ENCODE results near the gene ANXA8L1. TPM values are rescaled to one million over a fixed set of nuclear protein-coding genes. Genes with fewer than 3 reads are reported as not detected.
"Not testable (repeated sequence)": the region's sequence is repeated elsewhere in the genome, so short reads cannot be mapped to it uniquely, and the experiment has no call there.

The ANXA8L1 gene
- total and polyA plus RNA-seq, 2 of the 4 experiments (the other 2 are of a cell fraction) = 0.18 to 0.32 TPM

DNA sequence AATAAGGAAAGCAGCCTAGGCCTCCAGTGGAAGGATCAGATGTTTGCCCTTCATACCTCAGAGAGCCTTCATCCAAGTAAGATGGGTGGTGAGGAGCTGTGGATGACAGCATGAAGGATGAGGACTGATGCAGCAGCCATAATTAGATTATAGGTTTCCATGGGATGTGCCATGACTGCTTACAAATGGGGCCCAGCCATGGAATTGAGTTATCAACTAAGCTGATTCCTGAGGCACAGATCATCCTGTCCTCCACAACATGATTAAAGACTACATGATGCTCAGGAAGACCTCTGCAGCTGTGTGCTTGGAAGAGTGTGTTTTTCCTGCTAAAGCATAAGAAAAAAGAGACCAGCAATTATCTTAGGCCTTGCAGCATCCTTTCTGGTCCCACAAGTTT, 35.5 kb downstream of the ANXA8L1 start:
- H4K8ac ChIP-seq (ENCODE audit: low read depth in 2 of 2, low read length in 2 of 2); H3K23ac ChIP-seq (ENCODE audit: low read depth, low read length); intact Hi-C loops (cut with micrococcal nuclease); H3K27ac ChIP-seq (ENCODE audit: insufficient read depth, low read length); H2AK9ac ChIP-seq (replicated peaks; ENCODE audit: low read depth, low read length, poor library complexity); H2BK20ac ChIP-seq (ENCODE audit: low read depth, low read length); H3K18ac ChIP-seq (ENCODE audit: low read depth, low read length); H4K20me1 ChIP-seq (ENCODE audit: insufficient read depth, low read length); H2AK5ac ChIP-seq (ENCODE audit: low read depth, low read length); H3K9me1 ChIP-seq (ENCODE audit: insufficient read depth, low read length); H3K79me1 ChIP-seq (ENCODE audit: low read depth in 1 of 2, low read length in 2 of 2); H3K36me3 ChIP-seq (ENCODE audit: control insufficient read depth, insufficient read depth, low read length); dilution Hi-C loops (cut with HindIII; ENCODE audit: low sequenced_read_pairs, unreplicated experiment); H3K56ac ChIP-seq (ENCODE audit: extremely low read depth, insufficient read depth, low read length); H2AFZ ChIP-seq (replicated peaks; ENCODE audit: low read length, poor library complexity); H4K5ac ChIP-seq (ENCODE audit: low read depth, low read length); H3K4me2 ChIP-seq (ENCODE audit: low read depth, low read length); CTCF ChIA-PET; H3K9ac ChIP-seq (ENCODE audit: low read depth, low read length); DNase-seq; H2BK5ac ChIP-seq (ENCODE audit: low read depth, low read length, poor library complexity, severe bottlenecking); H3K9me3 ChIP-seq (ENCODE audit: control insufficient read depth, insufficient read depth, low read length); H3K4me3 ChIP-seq (ENCODE audit: insufficient read depth, low read depth, low read length); ATAC-seq (ENCODE audit: low read depth); H2BK120ac ChIP-seq (ENCODE audit: low read depth, low read length); H3K4ac ChIP-seq (ENCODE audit: low read depth, low read length); H3K14ac ChIP-seq (replicated peaks; ENCODE audit: low read depth, low read length); H3K4me1 ChIP-seq (ENCODE audit: control insufficient read depth, insufficient read depth, low read length); in situ Hi-C loops (cut with MboI; ENCODE audit: low sequenced_read_pairs); H4K91ac ChIP-seq (ENCODE audit: insufficient read depth, low read depth, low read length); H3K27me3 ChIP-seq (ENCODE audit: control insufficient read depth, insufficient read depth, low read length); BruUV-seq (replicated peaks); POLR2A ChIA-PET (ENCODE audit: unreplicated experiment); H2BK15ac ChIP-seq (ENCODE audit: low read depth, low read length): not testable (repeated sequence)

DNA sequence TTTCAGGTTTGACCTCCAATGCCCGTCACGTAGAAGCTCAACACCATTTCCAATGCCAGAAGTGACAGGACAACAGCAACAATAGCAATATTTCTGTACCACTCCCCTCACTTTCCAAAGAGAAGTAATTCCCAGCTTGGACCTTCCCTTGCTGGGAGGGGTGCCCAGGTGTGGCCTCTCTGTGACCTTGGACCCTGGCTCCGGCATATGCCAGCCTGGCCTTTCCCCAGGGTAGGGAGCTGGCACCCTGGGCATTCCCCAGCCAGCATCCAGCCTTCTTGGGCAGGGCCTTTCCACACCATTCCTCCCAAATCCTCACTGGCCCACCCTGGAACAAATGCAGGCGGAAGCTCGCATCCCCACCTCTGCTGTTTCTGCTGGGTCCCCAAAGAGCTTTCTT, 37.1 kb downstream of the ANXA8L1 start:
- H2BK5ac ChIP-seq (ENCODE audit: low read depth, low read length, poor library complexity, severe bottlenecking); H3K36me3 ChIP-seq (ENCODE audit: control insufficient read depth, insufficient read depth, low read length); H3K27me3 ChIP-seq (ENCODE audit: control insufficient read depth, insufficient read depth, low read length); H2AFZ ChIP-seq (replicated peaks; ENCODE audit: low read length, poor library complexity); dilution Hi-C loops (cut with HindIII; ENCODE audit: low sequenced_read_pairs, unreplicated experiment); H3K9ac ChIP-seq (ENCODE audit: low read depth, low read length); BruUV-seq (replicated peaks); H3K4me1 ChIP-seq (ENCODE audit: control insufficient read depth, insufficient read depth, low read length); H3K4me3 ChIP-seq (ENCODE audit: insufficient read depth, low read depth, low read length); intact Hi-C loops (cut with micrococcal nuclease); H4K8ac ChIP-seq (ENCODE audit: low read depth in 2 of 2, low read length in 2 of 2); H3K56ac ChIP-seq (ENCODE audit: extremely low read depth, insufficient read depth, low read length); H3K9me3 ChIP-seq (ENCODE audit: control insufficient read depth, insufficient read depth, low read length); H4K5ac ChIP-seq (ENCODE audit: low read depth, low read length); H3K27ac ChIP-seq (ENCODE audit: insufficient read depth, low read length); in situ Hi-C loops (cut with MboI; ENCODE audit: low sequenced_read_pairs); H3K14ac ChIP-seq (replicated peaks; ENCODE audit: low read depth, low read length); H3K18ac ChIP-seq (ENCODE audit: low read depth, low read length); H3K4ac ChIP-seq (ENCODE audit: low read depth, low read length); H3K79me1 ChIP-seq (ENCODE audit: low read depth in 1 of 2, low read length in 2 of 2); H2BK15ac ChIP-seq (ENCODE audit: low read depth, low read length); H3K9me1 ChIP-seq (ENCODE audit: insufficient read depth, low read length); H3K4me2 ChIP-seq (ENCODE audit: low read depth, low read length); ATAC-seq (ENCODE audit: low read depth); H3K23ac ChIP-seq (ENCODE audit: low read depth, low read length); H2AK9ac ChIP-seq (replicated peaks; ENCODE audit: low read depth, low read length, poor library complexity); DNase-seq; H2BK120ac ChIP-seq (ENCODE audit: low read depth, low read length); POLR2A ChIA-PET (ENCODE audit: unreplicated experiment); H4K20me1 ChIP-seq (ENCODE audit: insufficient read depth, low read length); CTCF ChIA-PET; H2AK5ac ChIP-seq (ENCODE audit: low read depth, low read length); H4K91ac ChIP-seq (ENCODE audit: insufficient read depth, low read depth, low read length); H2BK20ac ChIP-seq (ENCODE audit: low read depth, low read length): not testable (repeated sequence)
- WGBS, 2 experiments (ENCODE audit: extremely low coverage in 2 of 2, insufficient read length in 1 of 2) = no CpG with 5 or more reads among the region's 5 CpGs
